Measurements from ENCODE around the gene SERHL2.
A peak's percentile ranks its signal among the peaks of the same experiment; 100 is the strongest.
"Not testable (repeated sequence)": the region's sequence is repeated elsewhere in the genome, so short reads cannot be mapped to it uniquely, and the experiment has no call there.

The SERHL2 gene, protein sequence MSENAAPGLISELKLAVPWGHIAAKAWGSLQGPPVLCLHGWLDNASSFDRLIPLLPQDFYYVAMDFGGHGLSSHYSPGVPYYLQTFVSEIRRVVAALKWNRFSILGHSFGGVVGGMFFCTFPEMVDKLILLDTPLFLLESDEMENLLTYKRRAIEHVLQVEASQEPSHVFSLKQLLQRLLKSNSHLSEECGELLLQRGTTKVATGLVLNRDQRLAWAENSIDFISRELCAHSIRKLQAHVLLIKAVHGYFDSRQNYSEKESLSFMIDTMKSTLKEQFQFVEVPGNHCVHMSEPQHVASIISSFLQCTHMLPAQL

DNA sequence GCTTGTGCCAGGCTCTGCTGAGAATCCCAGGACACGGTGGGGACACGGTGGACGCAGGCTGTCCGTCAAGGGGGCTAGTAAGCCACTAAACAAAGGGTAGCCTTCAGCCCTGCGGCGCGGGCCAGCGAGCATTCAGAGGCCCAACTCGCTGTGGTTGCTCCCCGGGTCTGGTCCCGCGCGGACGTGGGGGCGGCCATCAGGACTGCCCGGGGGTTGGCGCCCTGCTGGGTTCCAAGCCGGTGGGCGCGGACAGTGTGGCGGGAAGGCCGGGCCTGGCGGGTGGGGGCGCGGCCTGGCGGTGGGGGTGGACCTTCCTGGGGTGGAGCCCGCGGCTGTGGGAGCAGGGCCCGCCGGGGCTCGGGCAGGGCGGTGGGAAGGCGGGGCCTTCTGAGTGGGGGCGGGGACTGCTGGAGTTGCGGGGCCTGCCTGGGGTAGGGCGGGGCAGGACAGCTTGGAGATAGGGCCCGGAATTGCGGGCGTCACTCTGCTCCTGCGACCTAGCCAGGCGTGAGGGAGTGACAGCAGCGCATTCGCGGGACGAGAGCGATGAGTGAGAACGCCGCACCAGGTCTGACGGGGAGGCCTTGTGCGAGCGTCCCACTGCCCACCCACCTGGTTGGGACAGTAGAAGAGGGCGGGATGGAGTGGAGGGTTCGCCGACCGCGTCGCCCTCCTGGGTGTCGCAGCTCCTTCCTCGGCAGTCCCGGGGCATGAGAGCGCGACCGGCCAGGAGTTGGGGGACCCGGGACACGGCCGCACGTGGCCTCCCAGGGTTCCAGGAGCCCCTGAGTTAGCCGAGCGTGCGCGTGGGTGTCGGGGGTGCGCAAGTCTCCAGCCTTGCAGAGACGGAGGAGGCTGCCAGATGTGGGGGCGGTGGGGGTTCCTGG is at the start of gene SERHL2:
Gene SERHL2 (plus strand): TSS at position 482 of the 887 bp plus-strand sequence. CDS start 65 bp downstream, at position 547.
- TF ChIP-seq, protein P1, sequence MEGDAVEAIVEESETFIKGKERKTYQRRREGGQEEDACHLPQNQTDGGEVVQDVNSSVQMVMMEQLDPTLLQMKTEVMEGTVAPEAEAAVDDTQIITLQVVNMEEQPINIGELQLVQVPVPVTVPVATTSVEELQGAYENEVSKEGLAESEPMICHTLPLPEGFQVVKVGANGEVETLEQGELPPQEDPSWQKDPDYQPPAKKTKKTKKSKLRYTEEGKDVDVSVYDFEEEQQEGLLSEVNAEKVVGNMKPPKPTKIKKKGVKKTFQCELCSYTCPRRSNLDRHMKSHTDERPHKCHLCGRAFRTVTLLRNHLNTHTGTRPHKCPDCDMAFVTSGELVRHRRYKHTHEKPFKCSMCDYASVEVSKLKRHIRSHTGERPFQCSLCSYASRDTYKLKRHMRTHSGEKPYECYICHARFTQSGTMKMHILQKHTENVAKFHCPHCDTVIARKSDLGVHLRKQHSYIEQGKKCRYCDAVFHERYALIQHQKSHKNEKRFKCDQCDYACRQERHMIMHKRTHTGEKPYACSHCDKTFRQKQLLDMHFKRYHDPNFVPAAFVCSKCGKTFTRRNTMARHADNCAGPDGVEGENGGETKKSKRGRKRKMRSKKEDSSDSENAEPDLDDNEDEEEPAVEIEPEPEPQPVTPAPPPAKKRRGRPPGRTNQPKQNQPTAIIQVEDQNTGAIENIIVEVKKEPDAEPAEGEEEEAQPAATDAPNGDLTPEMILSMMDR (IDR thresholded peaks at IDR 0.05; ENCODE audit: poor library complexity, severe bottlenecking), result no peak
- H3K27ac ChIP-seq (ENCODE audit: poor library complexity, severe bottlenecking), result no peak within 1 kb of the TSS
- DNase-seq (ENCODE audit: low spot score) (peak; percentile 79), ATAC-seq (ENCODE audit: low read depth) (peak; percentile 85)
- peak within 1 kb of the TSS; percentile 30 for H3K4me3 ChIP-seq (ENCODE audit: severe bottlenecking)
- no peaks in the 10 kb centered on the region for H3K36me3 ChIP-seq (ENCODE audit: low read depth)
- H3K9me3 ChIP-seq (ENCODE audit: severe bottlenecking), result no peaks in the 10 kb centered on the region
- no peaks in the 10 kb centered on the region for H3K27me3 ChIP-seq (ENCODE audit: insufficient read depth, poor library complexity, severe bottlenecking)
- no peaks in the 10 kb centered on the region for H3K4me1 ChIP-seq (ENCODE audit: insufficient read depth, poor library complexity, severe bottlenecking)

DNA sequence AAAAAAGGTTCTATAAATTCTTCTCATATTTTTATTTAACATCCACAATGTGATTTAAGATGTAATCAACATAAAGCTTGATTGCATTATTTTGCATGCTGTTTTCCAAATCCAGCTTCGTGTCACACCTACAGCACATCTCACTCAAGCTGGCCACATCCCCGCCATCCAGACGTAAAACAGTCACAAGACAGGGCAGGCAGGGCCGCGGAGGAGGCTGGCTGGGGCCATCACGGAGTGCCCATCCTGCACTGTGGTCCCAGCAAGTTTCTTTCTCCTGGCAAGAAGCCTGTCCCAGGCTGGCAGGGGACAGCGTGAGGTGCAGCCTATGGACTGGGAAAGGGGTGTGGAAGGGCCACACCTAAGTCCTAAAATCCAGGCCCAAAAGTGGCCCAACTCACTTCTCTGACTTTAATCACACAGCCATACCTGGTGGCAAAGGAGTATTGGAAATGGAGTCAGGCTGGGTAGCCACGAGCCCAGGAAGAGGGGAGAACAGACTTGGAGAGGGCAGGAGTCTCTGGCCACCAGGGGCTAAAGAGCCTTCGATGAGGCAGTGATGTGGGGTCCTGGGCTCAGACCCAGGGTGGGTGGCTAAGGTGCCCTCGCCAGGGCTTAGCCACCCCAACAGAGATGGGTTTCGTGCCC is 45.3 kb upstream of the SERHL2 start:
- not testable (repeated sequence) for H3K4me3 ChIP-seq (ENCODE audit: severe bottlenecking); DNase-seq (ENCODE audit: low spot score); H3K9me3 ChIP-seq (ENCODE audit: severe bottlenecking); H3K27me3 ChIP-seq (ENCODE audit: insufficient read depth, poor library complexity, severe bottlenecking); H3K36me3 ChIP-seq (ENCODE audit: low read depth); H3K4me1 ChIP-seq (ENCODE audit: insufficient read depth, poor library complexity, severe bottlenecking); H3K27ac ChIP-seq (ENCODE audit: poor library complexity, severe bottlenecking)
- peak; percentile 7; the same call in 1 of the 3 replicates for ATAC-seq (ENCODE audit: low read depth)

DNA sequence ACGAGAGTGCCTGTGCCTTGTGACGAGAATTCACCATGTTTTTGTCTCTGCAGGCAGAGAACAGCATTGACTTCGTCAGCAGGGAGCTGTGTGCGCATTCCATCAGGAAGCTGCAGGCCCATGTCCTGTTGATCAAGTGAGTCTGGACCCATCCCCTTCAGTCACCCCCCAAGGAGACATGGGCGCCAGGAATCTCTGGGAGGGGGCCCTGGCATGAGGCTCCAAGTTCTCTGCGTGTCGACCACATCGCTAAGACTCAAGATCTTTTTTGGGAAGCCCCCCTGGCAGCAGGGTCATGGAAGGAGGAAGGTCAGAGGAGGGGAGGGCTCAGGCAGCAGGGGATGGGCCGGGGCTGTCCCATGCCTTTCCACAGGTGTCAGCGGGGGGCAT is 44.8 kb upstream of the SERHL2 start:
- DNase-seq (ENCODE audit: low spot score); ATAC-seq (ENCODE audit: low read depth); H3K9me3 ChIP-seq (ENCODE audit: severe bottlenecking): not testable (repeated sequence)

DNA sequence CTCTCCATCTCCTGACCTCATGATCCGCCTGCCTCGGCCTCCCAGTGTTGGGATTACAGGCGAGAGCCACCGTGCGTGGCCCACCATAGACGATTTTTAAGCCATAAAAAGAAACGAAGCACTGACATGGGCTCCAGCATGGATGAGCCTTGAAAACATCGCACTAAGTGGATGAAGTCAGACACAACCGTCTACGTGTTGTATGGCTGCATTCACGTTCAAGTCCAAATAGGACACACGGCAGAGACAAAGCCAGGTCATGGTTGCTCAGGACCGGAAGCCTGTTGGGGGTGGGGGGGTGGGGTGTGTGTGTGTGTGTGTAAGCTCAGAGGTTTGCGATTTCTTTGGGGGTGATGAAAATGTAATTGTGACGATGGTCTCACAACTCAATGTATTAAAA is 44.2 kb upstream of the SERHL2 start:
- H3K4me1 ChIP-seq (ENCODE audit: insufficient read depth, poor library complexity, severe bottlenecking), result no peaks in the 10 kb centered on the region
- no peaks in the 10 kb centered on the region for H3K27me3 ChIP-seq (ENCODE audit: insufficient read depth, poor library complexity, severe bottlenecking)
- DNase-seq (ENCODE audit: low spot score) (no peak), ATAC-seq (ENCODE audit: low read depth) (no peak)
- H3K36me3 ChIP-seq (ENCODE audit: low read depth), result 0 out of 2 replicates have a peak, but pooled peaks cover 2% of the 10 kb centered on the region
- no peaks in the 10 kb centered on the region for H3K9me3 ChIP-seq (ENCODE audit: severe bottlenecking)
- no peak overlapping the region for H3K4me3 ChIP-seq (ENCODE audit: severe bottlenecking)
- no peak overlapping the region for H3K27ac ChIP-seq (ENCODE audit: poor library complexity, severe bottlenecking)
- TF ChIP-seq, protein P1 (IDR thresholded peaks at IDR 0.05; ENCODE audit: poor library complexity, severe bottlenecking), result no peak

More for the DNA sequence above, 44.8 kb upstream of the SERHL2 start:
- not testable (repeated sequence) for H3K27ac ChIP-seq (ENCODE audit: poor library complexity, severe bottlenecking); H3K4me1 ChIP-seq (ENCODE audit: insufficient read depth, poor library complexity, severe bottlenecking); H3K27me3 ChIP-seq (ENCODE audit: insufficient read depth, poor library complexity, severe bottlenecking); H3K36me3 ChIP-seq (ENCODE audit: low read depth); H3K4me3 ChIP-seq (ENCODE audit: severe bottlenecking)

DNA sequence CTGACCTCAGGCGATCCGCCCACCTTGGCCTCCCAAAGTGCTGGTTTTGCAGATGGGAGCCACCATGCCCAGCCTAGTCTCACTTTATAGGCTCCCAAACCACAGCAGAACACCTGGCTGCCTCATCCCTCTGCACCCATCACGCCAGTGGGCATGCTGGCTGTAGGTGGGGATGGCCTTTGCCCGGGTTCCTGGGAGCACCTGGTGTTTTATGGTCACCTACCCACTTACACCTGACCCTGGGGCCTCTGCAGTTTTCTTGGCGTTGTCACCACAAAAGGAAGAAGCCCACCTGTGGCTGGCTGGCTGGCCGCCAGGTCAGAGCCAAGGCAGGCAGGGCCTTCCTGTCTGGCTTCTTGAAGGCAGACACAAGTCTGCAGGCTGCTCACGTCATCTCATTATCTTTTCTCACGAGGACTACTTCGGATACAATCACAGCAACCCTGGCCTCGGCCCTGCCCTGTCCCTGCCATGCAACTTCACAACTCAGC is 42.3 kb upstream of the SERHL2 start:
- DNase-seq (ENCODE audit: low spot score) (no peak), ATAC-seq (ENCODE audit: low read depth) (no peak)
- Histone ChIP-seq H3K4me1 (ENCODE audit: insufficient read depth, poor library complexity, severe bottlenecking) (no peaks in the 10 kb centered on the region), H3K4me3 (ENCODE audit: severe bottlenecking) (no peak overlapping the region), H3K27ac (ENCODE audit: poor library complexity, severe bottlenecking) (no peak overlapping the region), H3K9me3 (ENCODE audit: severe bottlenecking) (no peaks in the 10 kb centered on the region), H3K27me3 (ENCODE audit: insufficient read depth, poor library complexity, severe bottlenecking) (no peaks in the 10 kb centered on the region), H3K36me3 (ENCODE audit: low read depth) (0 out of 2 replicates have a peak, but pooled peaks cover 5% of the 10 kb centered on the region)
- TF ChIP-seq, protein P1 (IDR thresholded peaks at IDR 0.05; ENCODE audit: poor library complexity, severe bottlenecking), result no peak
